DND-41 (cell line): ENCODE results near the gene PRKAG2.

Experiments used
- EZH2 ChIP-seq: IDR thresholded peaks from 3 replicates; pipeline ENCODE4 v1.6.1; 2012; ENCODE audit warnings: borderline replicate concordance, low read depth, mild to moderate bottlenecking, moderate library complexity, low read length, inconsistent platforms; ENCODE audit not compliant: severe bottlenecking
- TF ChIP-seq, protein P1 (sequence below): IDR thresholded peaks from 2 replicates; pipeline ENCODE4 v1.5.1; 2012; ENCODE audit warnings: borderline replicate concordance, low read length, moderate library complexity, mild to moderate bottlenecking; ENCODE audit not compliant: poor library complexity, severe bottlenecking; ENCODE audit errors: extremely low read depth

- TF ChIP-seq, protein P1, sequence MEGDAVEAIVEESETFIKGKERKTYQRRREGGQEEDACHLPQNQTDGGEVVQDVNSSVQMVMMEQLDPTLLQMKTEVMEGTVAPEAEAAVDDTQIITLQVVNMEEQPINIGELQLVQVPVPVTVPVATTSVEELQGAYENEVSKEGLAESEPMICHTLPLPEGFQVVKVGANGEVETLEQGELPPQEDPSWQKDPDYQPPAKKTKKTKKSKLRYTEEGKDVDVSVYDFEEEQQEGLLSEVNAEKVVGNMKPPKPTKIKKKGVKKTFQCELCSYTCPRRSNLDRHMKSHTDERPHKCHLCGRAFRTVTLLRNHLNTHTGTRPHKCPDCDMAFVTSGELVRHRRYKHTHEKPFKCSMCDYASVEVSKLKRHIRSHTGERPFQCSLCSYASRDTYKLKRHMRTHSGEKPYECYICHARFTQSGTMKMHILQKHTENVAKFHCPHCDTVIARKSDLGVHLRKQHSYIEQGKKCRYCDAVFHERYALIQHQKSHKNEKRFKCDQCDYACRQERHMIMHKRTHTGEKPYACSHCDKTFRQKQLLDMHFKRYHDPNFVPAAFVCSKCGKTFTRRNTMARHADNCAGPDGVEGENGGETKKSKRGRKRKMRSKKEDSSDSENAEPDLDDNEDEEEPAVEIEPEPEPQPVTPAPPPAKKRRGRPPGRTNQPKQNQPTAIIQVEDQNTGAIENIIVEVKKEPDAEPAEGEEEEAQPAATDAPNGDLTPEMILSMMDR, result no peak
- TF ChIP-seq EZH2, result no peak
Observed at GRCh38 chr7:151648429-151648828, 228.5 kb downstream of the PRKAG2 start.
